ENCODE data around the gene ZNF750.

- TF ChIP-seq CTCF (IDR thresholded peaks at IDR 0.05): no peak
- no peak for TF ChIP-seq POLR2A (IDR thresholded peaks at IDR 0.05)
These were observed 30.3 kb upstream of the ZNF750 start for GRCh38 chr17:82870091-82870491.

Data from lower leg skin (tissue), 3 donors.